HG03565 (cell line): Measurements from ENCODE around the gene EIF2S3.
"Not testable (repeated sequence)": the region's sequence is repeated elsewhere in the genome, so short reads cannot be mapped to it uniquely, and the experiment has no call there.

Experiments used
- ATAC-seq: cut with Tn5 transposase; IDR thresholded peaks from one replicate; pipeline ENCODE4 v1.9.1; 2021; ENCODE audit warnings: mild to moderate bottlenecking, moderate library complexity; ENCODE audit not compliant: unreplicated experiment

EIF2S3 gene

DNA sequence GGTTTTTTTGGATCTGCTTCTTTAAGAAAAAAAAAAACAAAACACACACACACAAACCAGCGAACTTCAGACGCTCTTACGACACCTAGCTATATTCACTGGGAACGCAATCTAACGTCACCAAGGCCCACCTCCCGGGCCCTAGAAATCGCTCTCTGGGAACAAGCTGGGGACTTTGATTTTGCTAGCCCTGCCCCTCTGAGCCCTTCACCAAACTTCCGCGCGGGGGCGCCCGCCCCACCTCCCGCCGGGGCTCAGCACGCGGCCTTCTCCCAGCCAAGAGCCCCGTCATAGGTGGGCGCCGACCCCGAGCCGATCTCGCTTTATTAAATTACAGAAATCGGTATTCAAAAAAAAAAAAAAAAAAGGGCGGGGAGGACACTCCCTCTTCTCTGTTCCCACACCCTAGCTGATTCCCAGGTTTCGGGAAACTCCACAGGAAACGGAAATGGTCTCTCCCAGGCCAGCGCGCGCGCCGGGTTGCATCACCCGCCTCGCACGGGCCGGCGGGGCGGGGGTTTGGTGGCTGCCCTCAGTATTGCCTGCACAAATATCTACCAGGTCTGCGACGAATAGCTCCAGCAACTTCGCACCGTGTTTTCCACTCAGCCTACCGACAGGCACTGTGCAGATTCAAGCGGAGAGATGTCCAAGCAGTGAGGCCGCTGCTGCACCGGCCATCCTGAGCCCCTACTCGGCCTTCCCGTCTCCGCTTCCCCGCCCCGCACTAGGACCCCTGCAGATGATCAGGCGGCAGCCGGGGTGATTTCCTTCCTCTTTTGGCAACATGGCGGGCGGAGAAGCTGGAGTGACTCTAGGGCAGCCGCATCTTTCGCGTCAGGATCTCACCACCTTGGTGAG is at the start of gene EIF2S3:
Gene EIF2S3 (plus strand): TSS at position 775 of the 861 bp plus-strand sequence. CDS start 13 bp downstream, at position 788.
- peak; percentile 84 for ATAC-seq

DNA sequence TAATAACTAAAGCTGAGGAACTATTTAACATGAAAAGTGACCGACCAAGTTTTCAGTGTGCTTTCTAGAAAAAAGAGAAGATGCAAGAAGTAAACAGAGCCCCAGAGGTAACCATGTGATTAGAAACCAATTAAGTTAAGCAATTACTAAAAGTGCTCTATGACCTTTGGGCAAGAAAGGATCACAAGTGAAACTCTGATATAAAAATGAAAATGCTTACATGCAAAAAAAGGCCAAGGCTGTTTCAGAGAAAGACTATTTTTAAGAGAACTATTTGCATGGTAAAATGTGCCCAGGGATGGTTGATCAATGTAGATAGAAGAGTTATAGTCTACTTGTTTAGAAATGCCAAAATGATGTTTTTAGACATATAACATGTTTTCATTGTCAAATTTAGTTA is 49.7 kb upstream of the EIF2S3 start:
- no peak for ATAC-seq

DNA sequence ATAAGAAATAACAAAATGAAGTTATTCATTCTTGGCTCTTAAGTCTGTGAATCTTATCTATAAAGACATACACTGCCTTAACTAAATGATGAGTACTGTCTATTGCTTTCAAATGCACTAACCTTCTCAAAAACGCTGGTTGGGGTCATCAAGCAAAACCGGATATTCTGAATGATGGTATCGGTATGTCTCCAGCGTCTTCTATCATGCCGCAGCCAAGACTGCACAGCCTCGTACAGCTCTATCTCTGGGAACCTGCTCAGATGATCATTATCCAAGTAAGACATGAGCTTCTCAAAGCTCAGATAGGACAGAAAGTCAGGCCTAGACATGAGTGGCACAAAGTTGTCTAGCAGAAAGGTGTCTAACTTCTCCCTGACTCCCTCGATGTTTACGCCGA is 48.9 kb upstream of the EIF2S3 start:
- no peak for ATAC-seq

DNA sequence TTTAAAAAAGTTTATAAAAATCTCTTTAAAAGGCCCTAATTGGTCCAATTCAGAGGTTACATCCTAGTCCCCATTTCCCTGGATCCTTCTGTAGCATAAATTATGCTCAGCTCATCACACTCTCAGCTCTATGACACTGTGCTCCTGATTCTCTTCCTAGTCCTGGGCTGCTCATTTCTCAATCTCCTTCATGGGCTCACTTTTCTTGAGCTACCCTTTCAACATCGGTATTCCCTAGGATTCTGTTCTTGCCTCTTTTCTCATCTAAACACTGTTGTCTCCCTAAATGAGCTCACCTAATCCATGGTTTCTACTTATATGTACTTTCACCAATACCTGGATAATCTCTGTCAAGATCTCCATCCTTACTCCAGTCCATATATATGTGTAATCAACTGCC is 42.5 kb upstream of the EIF2S3 start:
- no peak for ATAC-seq

DNA sequence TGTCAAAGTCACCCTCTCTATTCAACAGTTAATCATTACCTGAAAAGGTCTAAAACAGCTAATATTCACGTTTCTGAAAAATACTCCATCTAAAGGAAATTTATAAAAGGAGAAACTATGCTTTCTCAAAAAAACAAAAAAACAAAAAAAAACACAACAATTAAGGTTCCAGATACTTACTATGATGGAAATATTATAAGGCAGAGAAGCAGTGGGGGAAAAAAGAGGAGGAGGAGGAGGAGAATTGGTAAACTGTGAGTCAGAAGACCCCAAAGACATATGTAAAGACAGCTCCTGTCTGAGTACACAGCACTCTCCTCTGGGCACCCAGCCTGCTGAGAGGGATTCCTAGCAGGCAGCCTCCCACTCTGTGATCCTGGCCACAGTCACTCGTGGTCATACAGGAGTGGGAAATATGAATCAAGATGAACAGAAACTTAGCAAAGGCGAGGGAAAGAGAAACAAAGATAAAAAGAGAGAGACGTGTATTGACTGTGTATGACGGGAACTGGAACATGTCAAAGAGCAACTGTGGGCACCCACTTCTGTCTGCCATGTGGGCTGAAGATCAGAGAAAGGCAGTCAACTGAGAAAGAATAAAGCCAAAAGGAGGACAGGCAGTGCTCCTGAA is 40.3 kb upstream of the EIF2S3 start:
- no peak for ATAC-seq

DNA sequence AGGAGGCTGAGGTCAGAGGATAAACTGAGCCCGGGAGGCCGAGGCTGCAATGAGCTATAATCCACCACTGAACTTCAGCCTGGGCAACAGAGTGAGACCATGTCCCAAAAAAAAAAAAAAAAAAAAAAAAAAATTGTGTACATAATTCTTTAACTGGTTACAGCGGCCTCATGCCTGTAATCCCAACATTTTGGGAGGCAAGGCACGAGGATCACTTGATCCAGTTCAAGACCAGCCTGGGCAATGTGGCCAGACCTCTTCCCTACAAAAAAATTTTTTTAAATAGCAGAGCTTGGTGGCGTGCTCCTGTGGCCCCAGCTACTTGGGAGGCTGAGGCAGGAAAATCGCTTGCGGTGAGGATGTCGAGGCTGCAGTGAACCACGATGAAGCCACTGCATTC is 37.1 kb upstream of the EIF2S3 start:
- ATAC-seq: no peak

DNA sequence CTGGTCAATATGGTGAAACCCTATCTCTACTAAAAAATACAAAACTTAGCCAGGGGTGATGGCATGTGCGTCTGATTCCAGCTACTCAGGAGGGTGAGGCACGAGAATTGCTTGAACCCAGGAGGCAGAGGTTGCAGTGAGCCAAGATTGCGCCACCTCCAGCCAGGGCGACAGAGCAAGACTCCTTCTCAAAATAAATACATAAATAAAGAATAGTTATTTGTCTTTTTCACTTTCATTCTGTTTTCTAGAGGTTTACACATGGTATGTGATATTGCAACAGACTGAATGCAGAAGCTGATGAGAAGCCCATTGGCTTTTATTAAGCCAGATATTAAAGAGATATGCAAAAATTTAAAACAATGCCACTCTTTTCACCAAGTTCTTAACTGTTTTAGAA is 35.9 kb upstream of the EIF2S3 start:
- no peak for ATAC-seq

DNA sequence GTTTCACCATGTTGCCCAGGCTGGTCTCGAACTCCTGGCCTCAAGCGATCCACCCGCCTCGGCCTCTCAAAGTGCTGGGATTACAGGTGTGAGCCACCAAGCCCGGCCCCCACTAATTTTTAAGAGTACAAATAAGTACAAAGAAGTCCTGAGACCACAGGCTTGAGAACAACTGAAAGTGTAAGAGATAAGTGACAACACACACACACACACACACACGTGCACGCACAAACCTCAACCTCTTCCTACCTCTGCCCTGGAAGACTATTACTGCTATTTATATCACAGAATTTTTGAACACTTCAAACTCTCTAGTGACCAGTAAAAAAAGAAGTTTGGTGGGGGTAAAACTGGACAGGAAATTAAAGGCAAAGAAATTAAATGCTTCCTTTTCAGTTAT is 35.3 kb upstream of the EIF2S3 start:
- ATAC-seq: no peak

DNA sequence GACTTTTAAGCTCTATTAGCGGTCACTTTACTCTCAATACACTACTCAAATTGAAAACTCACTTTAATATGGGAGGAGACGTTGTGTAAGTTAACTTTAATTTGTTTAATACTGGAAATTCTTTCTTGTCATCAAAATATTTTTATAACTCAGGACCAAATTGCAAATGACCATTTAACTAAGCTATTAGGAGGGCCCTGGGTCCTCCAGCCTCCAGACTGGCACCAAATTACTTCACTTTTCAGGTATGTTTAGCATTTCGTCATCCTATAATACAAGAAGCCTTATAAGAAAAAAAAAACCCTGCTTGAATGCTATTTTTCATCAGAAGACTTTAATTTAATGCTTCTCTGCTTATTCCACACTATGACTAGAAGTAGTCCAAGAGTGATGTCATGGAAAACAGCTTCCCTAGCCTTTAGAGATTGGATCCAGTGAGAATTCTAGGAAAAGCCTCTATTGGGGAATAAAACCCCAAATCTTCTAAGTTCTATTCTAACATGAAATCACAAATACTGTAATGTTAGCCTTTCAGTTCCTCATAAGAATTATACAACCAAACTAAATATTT is 34.4 kb upstream of the EIF2S3 start:
- no peak for ATAC-seq

DNA sequence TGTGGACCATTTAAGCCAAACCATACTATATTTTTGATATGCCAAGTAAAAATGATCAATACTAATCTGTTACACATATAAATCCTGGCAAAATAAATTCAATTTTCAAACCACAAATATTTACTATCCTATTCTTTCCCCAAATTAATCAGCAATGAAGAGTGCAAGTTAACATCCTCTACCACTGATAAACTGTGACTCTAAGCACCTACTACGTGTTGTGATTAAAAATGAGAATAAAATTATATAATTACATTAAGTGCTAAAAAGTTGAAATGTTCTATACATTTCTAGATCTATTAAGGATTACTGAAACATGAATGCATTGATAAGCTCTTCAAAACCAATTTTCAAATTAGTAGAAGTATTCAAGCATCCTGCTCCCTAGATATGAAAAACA is 31.2 kb upstream of the EIF2S3 start:
- ATAC-seq: no peak

DNA sequence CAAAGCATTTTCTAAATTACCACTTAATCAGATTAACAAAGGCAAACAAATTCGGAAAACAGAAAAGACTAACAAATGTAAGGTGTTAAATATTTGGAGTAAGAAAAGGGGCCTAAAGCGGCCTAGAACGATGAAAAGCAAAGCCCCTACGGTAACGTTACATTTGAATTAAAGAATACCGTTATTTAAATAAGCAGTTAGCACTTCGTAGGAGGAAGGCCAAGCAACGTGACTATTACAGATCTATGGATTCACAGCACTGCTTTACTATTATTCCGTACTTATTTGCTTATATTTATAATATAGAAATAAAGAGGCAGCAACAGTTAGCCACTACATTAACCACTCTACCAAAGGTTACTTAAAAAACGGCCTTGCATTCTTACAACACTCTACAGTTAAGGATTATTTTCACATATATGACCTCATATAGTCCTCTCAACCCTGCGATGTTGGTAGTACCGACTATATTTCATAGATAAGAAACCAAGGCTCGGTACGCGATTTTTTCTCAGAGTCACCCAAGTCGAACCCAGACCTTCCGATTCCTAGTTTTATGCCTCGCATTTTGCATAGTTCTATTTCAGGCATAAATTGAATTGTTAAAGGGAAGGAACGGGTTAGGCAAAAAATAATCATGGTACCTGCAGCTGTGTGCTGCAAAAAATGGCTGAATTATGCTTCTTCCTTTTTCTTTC is 30.6 kb upstream of the EIF2S3 start:
- no peak for ATAC-seq

DNA sequence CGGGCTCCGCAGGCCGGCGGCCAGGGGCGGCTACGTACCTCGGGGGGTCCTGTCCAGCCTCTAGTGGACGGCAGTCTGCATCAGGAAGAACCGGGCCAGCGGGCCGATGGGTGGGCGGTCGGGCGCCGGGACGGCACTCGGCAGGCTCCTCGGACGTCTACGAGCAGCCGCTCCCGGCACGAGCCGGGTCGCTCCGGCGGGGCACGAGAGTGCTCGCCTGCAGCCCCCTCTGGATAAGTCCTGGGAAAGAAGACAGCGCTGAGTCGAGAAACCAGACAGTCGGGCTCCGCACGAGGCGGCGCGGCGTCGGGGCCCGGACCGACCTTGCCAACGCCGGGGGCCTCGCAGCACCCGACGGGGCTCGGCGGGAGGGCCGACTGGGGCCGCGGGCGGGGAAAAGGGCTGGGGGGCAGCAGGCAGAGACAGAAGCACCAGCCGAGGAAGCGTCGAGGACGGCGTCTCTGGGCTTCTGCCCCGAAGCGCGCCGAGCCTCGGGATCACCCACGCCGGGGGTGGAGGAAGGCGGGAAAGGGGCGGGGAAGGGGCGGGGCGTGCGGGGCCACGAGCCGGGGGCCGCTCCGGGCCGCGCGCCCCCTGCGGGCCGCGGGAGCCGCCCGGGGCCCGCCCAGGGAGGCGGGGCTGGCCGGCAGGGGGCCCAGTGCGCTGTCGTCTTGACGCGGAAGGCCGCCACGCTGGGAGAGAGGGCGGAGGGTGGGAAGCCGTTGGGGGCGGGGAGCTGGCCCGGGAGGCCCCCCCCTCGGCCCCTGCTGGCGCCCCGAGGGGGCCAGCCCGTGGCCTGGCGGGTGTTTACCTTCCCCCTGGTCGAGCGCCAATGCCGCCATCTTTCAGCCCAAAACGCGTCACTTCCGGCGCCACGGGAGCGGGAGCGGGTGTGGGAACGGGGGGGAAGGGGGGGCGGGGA is 29.7 kb upstream of the EIF2S3 start:
- ATAC-seq: peak; percentile 78

DNA sequence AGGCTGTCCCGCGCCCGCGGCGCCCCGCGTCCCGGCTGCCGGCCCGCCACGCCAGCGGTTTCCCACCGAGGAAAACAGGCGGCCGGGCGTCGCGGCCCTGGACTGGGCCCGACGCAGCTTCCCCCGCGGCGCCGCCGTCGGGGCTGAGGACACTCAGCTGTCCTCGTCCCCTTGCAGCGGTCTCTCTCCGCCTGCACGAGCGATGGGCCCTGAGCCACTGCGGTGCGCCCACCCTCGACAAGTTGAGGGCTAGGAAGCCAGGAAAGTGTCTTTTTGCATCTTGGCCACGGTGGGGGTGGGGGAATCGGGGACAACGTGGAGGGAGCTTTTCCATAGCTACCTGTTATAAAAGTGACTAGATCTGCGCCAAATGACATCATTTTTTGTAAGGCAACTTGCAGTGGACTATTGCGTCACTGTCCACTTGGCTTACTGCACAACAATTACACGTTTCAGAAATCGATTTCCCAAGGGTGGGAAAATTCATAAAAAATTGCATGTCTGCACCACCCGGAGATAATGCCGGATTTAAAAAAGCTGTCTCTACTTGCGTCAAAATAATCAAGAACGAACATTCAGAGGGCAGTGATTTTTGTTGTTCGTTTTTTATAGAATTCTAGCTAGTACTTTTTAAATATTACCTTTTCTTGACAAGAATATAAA is 28.9 kb upstream of the EIF2S3 start:
- ATAC-seq: peak; percentile 17

DNA sequence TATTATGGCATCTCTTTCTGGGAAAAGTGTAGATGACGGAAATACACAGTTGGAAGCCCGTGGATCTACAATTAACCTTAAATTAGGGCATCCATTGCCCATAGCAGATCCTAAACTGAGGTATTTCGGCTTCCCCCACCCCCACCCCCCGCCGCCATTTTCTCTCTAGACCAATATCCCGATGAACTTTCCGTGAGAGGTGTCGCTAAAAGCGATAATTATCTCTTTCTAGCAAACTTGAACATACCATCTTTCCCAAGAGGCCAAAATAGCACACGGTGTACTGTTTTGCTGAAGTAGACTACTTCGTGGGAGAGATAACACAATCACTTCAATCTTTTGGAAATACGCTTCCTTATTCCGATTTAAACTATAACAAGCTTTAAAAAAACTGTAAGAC is 28.3 kb upstream of the EIF2S3 start:
- no peak for ATAC-seq

DNA sequence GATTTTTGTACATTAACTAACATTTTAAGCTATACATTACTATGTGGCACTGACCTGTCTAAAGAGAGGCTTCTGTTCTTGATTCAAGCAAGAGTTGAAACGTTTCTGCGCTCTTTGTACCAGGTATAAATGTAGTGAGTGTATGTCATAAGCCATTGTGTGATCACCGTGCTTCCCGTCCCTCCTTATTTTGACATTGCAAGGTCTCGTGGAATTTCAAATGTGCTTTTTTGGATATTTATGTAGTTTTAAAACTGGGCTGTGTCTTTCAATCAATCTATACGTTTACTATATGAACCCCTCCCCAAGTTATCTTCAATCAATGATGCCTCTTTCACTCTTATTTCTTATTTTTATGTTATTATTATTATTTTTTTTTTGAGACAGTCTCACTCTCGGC is 27.7 kb upstream of the EIF2S3 start, which contains the start of gene KLHL15:
Gene KLHL15 (minus strand): TSS at position 101 of the 400 bp plus-strand sequence. CDS start 20,493 bp downstream, outside the sequence.
- no peak for ATAC-seq

DNA sequence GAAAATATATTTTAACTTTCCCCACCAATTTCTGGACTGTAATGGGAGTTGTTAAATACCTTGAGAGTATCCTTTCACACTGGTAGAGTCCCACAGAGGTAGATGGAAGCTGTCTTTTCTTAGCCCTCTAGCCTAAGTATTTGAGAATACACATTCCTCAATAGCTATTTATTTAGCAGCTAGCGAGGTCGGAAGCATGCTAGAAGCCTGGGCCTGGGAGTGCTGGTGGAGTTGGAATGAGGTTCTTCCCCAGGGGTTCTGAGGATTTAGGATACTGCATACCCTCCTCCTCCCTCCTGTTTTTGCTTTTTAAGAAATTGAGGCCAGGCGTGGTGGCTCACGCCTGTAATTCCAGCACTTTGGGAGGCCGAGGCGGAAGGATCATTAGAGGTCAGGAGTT is 26.8 kb upstream of the EIF2S3 start:
- ATAC-seq: no peak

DNA sequence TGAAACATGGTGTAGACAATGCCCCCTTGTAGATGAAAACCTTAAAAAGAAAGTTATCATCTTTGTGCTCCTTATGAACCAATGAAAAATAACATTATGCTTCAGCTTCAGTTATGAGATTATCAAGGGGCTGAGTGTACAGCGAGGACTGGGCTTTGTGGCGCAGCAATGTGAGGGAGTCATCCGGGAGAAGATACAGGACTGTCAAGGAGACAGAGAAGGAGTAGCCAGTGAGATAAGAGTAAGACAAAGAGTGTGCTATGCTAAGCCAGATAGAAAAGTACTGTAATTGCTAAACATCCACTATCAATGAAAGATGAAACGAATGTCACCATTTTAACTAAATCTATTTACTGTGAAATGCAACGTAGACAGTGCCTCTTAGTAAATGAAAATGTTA is 24.2 kb upstream of the EIF2S3 start:
- ATAC-seq: no peak

DNA sequence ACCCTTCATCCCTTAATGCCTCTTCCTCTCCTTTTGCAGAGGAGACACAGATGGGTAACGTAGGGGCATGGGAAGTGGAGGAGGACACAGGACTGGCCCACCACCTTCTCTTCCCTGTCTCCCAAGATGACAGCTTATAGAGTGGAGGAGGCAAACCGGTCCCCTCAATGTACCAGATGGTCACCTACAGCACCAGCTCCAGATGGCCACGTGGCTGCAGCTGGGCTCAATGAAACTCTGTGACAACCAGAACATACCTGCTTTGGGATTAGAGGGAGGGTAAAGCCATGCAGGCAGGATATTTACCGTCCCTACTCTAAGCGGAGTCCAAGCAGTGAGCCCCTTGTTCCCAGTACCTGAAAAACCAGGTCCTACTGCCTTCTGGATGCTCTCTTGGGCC is 20.3 kb upstream of the EIF2S3 start:
- ATAC-seq: no peak

DNA sequence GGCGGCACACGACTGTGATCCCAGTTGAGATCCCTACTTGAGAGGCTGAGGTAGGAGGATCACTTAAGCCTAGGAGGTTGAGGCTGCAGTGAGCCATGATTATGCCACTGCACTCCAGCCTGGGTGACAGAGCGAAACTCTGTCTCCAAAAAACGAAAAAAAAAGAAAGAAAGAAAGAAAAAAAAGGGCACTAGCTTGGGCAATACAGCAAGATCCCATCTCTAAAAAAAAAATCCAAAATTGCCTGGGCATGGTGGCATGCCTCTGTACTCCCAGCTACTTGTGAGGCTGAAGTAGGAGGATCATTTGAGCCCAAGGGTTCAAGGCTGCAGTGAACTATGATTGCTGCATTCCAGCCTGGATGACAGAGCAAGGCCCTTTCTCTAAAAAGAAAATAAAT is 17.0 kb upstream of the EIF2S3 start:
- no peak for ATAC-seq

DNA sequence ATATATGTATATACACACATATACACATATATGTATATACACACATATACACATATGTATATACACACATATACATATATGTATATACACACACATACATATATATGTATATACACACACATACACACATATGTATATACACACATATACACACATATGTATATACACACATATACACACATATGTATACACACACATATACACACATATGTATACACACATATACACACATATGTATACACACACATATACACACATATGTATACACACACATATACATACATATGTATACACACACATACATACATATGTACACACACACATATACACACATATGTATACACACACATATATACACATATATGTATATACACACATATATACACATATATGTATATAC is 8.7 kb upstream of the EIF2S3 start:
- not testable (repeated sequence) for ATAC-seq
